SIG-M5 treated with dmso at 0.1 percent for 504 hours (cell line): Measurements from ENCODE around the gene INHBB.

Source experiments
- DNase-seq: peaks from one replicate; lab custom pipeline; 2025; ENCODE audit not compliant: unreplicated experiment; lab: John Stamatoyannopoulos, UW

The INHBB gene

GRCh38 chr2:120394764-120395163, 48.8 kb downstream of the INHBB start:
- no peak for DNase-seq

DNA sequence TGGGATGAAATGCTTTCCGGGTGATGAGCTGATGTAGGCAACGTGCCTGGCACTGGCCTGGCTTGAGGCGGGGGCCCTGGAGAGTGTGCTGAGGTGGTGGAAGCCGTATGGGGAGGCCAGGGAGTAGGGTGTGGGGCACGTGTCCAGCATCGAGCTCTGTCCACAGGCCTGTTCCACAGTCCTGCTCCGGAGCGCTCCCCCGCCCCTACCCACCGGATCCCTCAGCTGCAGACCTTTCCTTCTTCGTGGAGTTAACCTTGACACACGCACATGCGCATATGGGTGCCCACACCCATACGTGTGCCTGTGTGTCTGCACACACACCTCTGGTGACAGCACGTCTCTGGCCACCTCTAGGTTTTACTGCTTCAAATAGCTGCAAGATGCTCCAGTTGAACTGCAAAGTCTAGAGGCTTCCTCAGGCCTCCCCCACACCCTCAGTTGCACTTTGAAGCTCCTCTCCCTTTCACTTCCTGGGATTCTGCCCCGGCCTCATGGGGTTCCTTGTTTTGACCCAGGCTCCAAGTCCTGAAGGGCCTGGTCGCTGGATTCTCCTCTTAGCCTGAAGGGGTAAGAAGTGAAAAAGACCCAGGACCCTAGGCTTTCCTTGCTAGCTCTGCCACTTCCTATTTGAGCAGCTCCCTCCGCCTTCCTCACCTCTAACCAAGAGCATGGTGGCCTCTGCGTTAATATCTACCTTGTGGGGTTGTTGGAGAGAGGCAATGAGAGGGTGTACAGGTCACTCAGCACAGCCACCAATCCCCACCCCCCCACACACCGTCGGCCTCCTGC, 49.5 kb downstream of the INHBB start:
- DNase-seq: no peak

GRCh38 chr2:120396013-120396860, 50.3 kb downstream of the INHBB start:
- DNase-seq: no peak

GRCh38 chr2:120396861-120397811, 51.2 kb downstream of the INHBB start:
- DNase-seq: no peak

DNA sequence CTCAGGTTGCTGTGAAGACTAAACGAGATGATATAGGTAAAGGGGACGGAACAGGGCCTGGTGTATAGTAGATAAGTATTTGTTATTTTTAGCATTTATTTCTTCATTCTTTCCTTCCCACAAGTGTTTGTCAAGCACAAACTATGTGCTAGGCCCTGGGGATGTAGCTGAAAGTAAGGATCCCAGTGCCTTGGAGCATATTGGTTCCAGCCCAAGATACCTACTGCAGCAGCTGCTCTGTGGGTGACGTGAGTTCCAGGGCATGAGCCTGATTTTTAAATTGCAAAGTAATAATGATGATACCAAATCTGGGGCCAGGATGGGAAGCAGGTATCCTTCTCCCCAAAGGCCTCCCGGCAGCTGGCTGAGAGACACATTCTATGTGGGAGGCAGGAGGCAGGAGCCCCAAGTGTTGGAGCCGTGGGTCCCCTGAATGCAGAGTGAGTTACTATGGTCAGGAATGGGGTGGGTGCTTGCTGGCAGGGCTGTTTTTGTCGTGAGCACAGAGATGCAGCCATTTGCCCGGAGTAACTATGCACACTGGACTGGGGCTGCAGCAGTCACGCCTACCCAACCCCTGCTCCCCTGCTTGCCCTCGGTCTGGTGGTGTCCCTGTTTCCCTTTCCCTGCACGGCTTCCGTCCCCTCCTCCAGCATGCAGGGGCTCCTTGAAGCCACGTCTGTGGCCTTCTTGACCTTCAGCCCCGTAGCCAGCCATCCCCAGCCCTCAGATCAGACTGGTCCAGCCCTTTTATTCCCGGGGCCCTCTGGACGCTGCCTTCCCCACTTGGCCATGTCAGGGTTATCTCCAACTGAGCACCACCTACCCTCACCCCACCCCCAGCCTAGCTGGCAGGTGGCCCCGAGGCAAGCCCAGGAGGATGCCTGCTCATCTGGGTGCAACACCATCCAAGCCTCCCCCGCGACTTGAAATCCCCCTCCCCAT, 52.4 kb downstream of the INHBB start:
- DNase-seq: no peak

DNA sequence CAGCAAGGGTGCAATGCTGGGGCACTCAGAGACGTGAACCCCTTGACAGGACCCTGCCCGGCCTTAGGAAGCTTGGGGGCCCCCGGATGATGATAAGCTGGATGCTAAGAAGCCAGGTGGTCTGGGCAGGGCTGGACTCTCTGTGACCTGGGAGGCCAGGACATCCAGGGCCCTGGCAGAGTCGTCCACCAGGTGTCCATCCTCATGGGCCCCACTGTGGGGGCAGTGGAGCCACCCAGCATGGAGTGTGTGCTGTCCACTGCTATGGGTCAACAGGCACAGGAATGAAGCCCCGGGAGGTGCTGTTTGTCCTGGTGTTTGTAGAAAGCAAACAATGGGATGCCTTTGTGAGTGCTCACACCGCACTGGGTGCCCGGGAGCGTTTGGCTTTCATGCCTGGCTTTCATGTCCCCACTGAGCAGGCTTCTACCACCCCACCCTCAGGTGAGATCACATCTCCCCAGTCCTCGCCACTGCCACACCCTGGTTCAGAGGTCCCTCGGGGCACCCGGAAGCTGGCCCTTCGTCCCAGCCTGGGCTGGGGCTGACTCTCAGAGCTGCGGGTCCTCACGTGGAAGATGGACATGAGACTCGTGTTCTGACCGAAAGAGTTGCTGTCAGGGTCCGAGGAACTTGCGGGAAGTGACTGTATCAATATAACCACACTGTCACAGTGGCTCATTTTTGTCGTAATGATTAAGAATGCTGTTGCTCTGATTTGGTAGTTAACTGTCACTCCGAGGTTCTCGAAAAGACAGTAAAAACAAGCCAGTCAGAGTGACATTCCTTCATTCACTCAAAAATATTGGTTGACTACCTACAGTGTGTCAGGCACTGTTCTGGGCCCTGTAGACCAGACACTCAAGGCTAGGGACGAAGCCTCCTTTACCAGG, 53.3 kb downstream of the INHBB start:
- peak; percentile 55 for DNase-seq

DNA sequence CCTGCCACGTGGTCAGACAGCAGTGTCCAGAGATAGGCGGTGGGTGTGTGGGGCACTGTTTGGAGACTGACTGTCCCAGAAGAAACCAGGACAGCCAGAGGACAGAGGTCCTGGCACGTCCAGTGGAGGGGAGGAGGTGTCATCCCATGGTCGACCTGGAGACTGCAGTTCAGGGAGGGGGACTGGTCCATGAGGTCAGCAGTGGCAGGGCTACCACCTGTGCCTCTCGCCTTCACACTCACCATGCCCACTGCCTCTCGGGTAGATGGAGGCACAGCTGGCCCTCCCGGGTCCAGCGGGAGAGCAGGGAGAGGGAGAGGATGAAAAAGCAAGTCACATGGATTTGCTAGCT, 53.9 kb downstream of the INHBB start:
- DNase-seq: no peak

- DNase-seq: no peak
Measured at GRCh38 chr2:120400551-120400950, 54.6 kb downstream of the INHBB start.
